HepG2 (cell line): ENCODE data around the gene SUB1. TPM values are rescaled to one million over a fixed set of nuclear protein-coding genes. Genes with fewer than 3 reads are reported as not detected.
"Not testable (repeated sequence)": the region's sequence is repeated elsewhere in the genome, so short reads cannot be mapped to it uniquely, and the experiment has no call there.

Experiments used
- ESRRA ChIP-seq: sonication (generic); formaldehyde crosslinking; IDR thresholded peaks from 2 replicates; pipeline ENCODE4 v1.5.1; 2020; ENCODE audit warnings: mild to moderate bottlenecking, low read depth, missing genetic modification reagents
- FOXK2 ChIP-seq: fragments of 450-650 bp; IDR thresholded peaks from 2 replicates; pipeline ENCODE4 v1.6.1; 2016
- HMG20A ChIP-seq: IDR thresholded peaks from 2 replicates; pipeline ENCODE4 v1.6.1; 2016; ENCODE audit warnings: borderline replicate concordance
- MXI1 ChIP-seq: IDR thresholded peaks from 3 replicates; pipeline ENCODE4 v1.6.1; 2012; ENCODE audit warnings: low read depth, low read length, inconsistent platforms, borderline replicate concordance
- SIX4 ChIP-seq: sonication (generic); formaldehyde crosslinking; IDR thresholded peaks from 2 replicates; pipeline ENCODE4 v1.4.0; 2020; ENCODE audit warnings: missing genetic modification reagents
- SMC3 ChIP-seq: IDR thresholded peaks from 2 replicates; pipeline ENCODE4 v1.6.1; 2011; ENCODE audit warnings: low read length, improper control_type of control experiment
- STAG1 ChIP-seq: sonication (generic); formaldehyde crosslinking; IDR thresholded peaks from 2 replicates; pipeline ENCODE4 v1.4.0; 2020; ENCODE audit warnings: missing genetic modification reagents
- TAF1 ChIP-seq: sonication (generic); formaldehyde crosslinking; IDR thresholded peaks from 2 replicates; pipeline ENCODE4 v1.4.0; 2020; ENCODE audit warnings: missing genetic modification reagents
- TARDBP ChIP-seq: sonication (generic); formaldehyde crosslinking; IDR thresholded peaks from 2 replicates; pipeline ENCODE4 v1.8.0; 2022; ENCODE audit warnings: mild to moderate bottlenecking, missing genetic modification reagents
- TFDP2 ChIP-seq: sonication (generic); formaldehyde crosslinking; IDR thresholded peaks from 2 replicates; pipeline ENCODE4 v1.4.0; 2020; ENCODE audit warnings: missing genetic modification reagents
- ZBTB3 ChIP-seq: sonication (generic); formaldehyde crosslinking; IDR thresholded peaks from 2 replicates; pipeline ENCODE4 v1.4.0; 2020; ENCODE audit warnings: low read depth, mild to moderate bottlenecking, moderate library complexity, missing genetic modification reagents, borderline replicate concordance
- ZBTB33 ChIP-seq: sonication (generic); formaldehyde crosslinking; IDR thresholded peaks from 2 replicates; pipeline ENCODE4 v1.4.0; 2020; ENCODE audit warnings: missing genetic modification reagents
- ZBTB40 ChIP-seq, 2 experiments: fragments of 450-650 bp in 1 of 2; sonication (generic) in 1 of 2; formaldehyde crosslinking in 1 of 2; IDR thresholded peaks; 2 replicates each; pipeline versions ENCODE4 v1.6.1 to v1.8.0; 2016 to 2022; ENCODE audit warnings: antibody characterized with exemption in 1 of 2, mild to moderate bottlenecking in 1 of 2, missing genetic modification reagents in 1 of 2
- ZNF230 ChIP-seq: sonication (generic); formaldehyde crosslinking; IDR thresholded peaks from 2 replicates; pipeline ENCODE4 v1.4.0; 2020; ENCODE audit warnings: mild to moderate bottlenecking, missing genetic modification reagents
- ZNF232 ChIP-seq: sonication (generic); formaldehyde crosslinking; IDR thresholded peaks from 2 replicates; pipeline ENCODE4 v1.4.0; 2020; ENCODE audit warnings: missing genetic modification reagents, borderline replicate concordance
- ZNF292 ChIP-seq: sonication (generic); formaldehyde crosslinking; IDR thresholded peaks from 2 replicates; pipeline ENCODE4 v1.8.1; 2022; ENCODE audit warnings: mild to moderate bottlenecking, low read depth, missing genetic modification reagents, borderline replicate concordance
- ZNF557 ChIP-seq: sonication (generic); formaldehyde crosslinking; IDR thresholded peaks from 2 replicates; pipeline ENCODE4 v1.4.0; 2020; ENCODE audit warnings: missing genetic modification reagents
- ZNF580 ChIP-seq: IDR thresholded peaks from 2 replicates; pipeline ENCODE4 v1.6.1; 2016; ENCODE audit warnings: low read depth, borderline replicate concordance
- polyA plus RNA-seq, 8 experiments: library from polyadenylated mRNA; depleted of rRNA in 3 of 8; stranded (reverse) in 7 of 8; unstranded in 1 of 8; fragments of >200 nt; fragmentation: Illumina TruSeq in 4 of 8; extraction: Trizol in 4 of 8; gene quantifications; 2 replicates each; pipeline versions ENCODE4 v1.2.1 to v1.2.3, GENCODE V29; 2011 to 2016; ENCODE audit warnings: low read depth in 4 of 8, missing spikeins in 1 of 8, mixed read lengths in 1 of 8; ENCODE audit not compliant: insufficient read depth in 1 of 8
- total RNA-seq, 5 experiments: library from RNA; depleted of rRNA; stranded (reverse); fragments of >200 nt; fragmentation: Illumina TruSeq; extraction: Trizol; gene quantifications; 2 replicates each; pipeline ENCODE4 v1.2.3, GENCODE V29; 2016; ENCODE audit warnings: low read depth in 1 of 5

SUB1 gene
- total and polyA plus RNA-seq, 2 of the 13 experiments (the other 11 are each of a cell fraction or from before 2014, with no cell fraction given): 182 to 693 TPM

GRCh38 chr5:32556543-32556942 is 28.8 kb upstream of the SUB1 start (continued):
- peak; percentile 66; the same call in 1 of the 2 replicates for TF ChIP-seq ZNF232 (CRISPR knock-in tag)
- TF ChIP-seq MXI1: peak; percentile 45; the same call in 1 of the 3 replicates
- peak; percentile 55; the same call in 1 of the 2 replicates for TF ChIP-seq ZNF580 (CRISPR knock-in tag)
- TF ChIP-seq TAF1 (CRISPR knock-in tag): peak; percentile 47; the same call in 1 of the 2 replicates
- TF ChIP-seq TFDP2 (CRISPR knock-in tag): peak; percentile 51; the same call in 1 of the 2 replicates
- peak; percentile 79; the same call in 1 of the 2 replicates for TF ChIP-seq ZBTB3
- peak; percentile 71 for TF ChIP-seq ESRRA (CRISPR knock-in tag)
- TF ChIP-seq ZNF292 (CRISPR knock-in tag): peak; percentile 80
- peak; percentile 69; the same call in 1 of the 2 replicates for TF ChIP-seq SIX4 (CRISPR knock-in tag)
- TF ChIP-seq TARDBP (CRISPR knock-in tag): peak; percentile 93
- TF ChIP-seq STAG1: peak; percentile 28
- 0 out of 2 replicates have a peak, but pooled peaks have one; percentile 55 for TF ChIP-seq ZNF557 (CRISPR knock-in tag)
- not testable (repeated sequence) for TF ChIP-seq ZBTB40 (IDR thresholded peaks at IDR 0.05)
- TF ChIP-seq ZBTB40 (CRISPR knock-in tag; IDR thresholded peaks at IDR 0.05): peak; percentile 55; the same call in 1 of the 2 replicates
- TF ChIP-seq HMG20A: peak; percentile 96
- peak; percentile 45; the same call in 1 of the 2 replicates for TF ChIP-seq FOXK2
- 0 out of 2 replicates have a peak, but pooled peaks have one; percentile 2 for TF ChIP-seq SMC3
- TF ChIP-seq ZBTB33 (CRISPR knock-in tag): peak; percentile 63; the same call in 1 of the 2 replicates
- peak; percentile 61; the same call in 1 of the 2 replicates for TF ChIP-seq ZNF230
